Retina (tissue), 1 donor: ENCODE measurements around the gene C9orf85.

Source experiments
- DNase-seq: peaks from one replicate; pipeline ENCODE4 v3.0.0-alpha.2; 2016

The C9orf85 gene

DNA sequence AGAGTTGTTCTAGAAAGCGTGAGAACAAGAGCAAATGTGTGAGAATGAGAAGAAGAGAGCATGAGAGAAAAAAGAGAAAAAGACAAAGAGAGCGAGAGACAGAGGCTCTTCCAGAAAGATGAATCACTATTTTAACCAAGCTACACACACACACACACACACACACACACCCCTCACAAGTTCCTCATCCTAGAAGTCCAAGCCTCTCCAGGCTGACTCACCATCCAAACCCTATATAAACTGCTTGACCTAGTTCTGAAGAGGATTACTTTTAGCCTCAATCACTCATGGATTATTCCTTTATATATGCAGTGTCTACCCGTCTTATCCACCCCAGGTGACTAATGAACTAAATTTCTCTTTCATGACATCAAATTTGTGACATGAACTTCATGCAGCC is 111.4 kb downstream of the C9orf85 start:
- no peak for DNase-seq
